Spinal cord (tissue), 10 donors: Measurements from ENCODE around the gene CNTRL. TPM values are rescaled to one million over a fixed set of nuclear protein-coding genes. Genes with fewer than 3 reads are reported as not detected.

Experiments
- DNase-seq, 6 donors: peaks; one replicate each; pipeline versions ENCODE4 v3.0.0 to v3.0.0-alpha.2; 2013 to 2015; ENCODE audit warnings: low spot score in 6 of 6, low read depth in 4 of 6
- H3K27ac ChIP-seq: one replicate; pipeline ENCODE4 v1.5.1; 2013; ENCODE audit warnings: low read depth, low read length, control low read depth
- H3K27me3 ChIP-seq: one replicate; pipeline ENCODE4 v1.6.1; 2013; ENCODE audit warnings: low read length; ENCODE audit not compliant: control insufficient read depth, insufficient read depth
- H3K36me3 ChIP-seq: one replicate; pipeline ENCODE4 v1.6.1; 2013; ENCODE audit warnings: low read length; ENCODE audit not compliant: control insufficient read depth, insufficient read depth
- H3K4me1 ChIP-seq: one replicate; pipeline ENCODE4 v1.6.1; 2013; ENCODE audit warnings: low read length; ENCODE audit not compliant: control insufficient read depth, insufficient read depth
- H3K4me3 ChIP-seq: one replicate; pipeline ENCODE4 v1.5.1; 2013; ENCODE audit warnings: low read depth, low read length, control low read depth
- H3K9me3 ChIP-seq: one replicate; pipeline ENCODE4 v1.6.1; 2013; ENCODE audit warnings: low read length; ENCODE audit not compliant: control insufficient read depth, insufficient read depth
- WGBS: methylation state at CpG from one replicate; pipeline ENCODE4 v1.1.5; 2013; ENCODE audit warnings: missing lambda C conversion rate; ENCODE audit not compliant: insufficient coverage; 5-methylcytosine and 5-hydroxymethylcytosine counted together
- polyA plus RNA-seq, 2 donors: library from polyadenylated mRNA; unstranded; fragments of 120-200 nt; gene quantifications; one replicate each; pipeline ENCODE4 v1.2.1, GENCODE V29; 2013; ENCODE audit not compliant: insufficient read length in 2 of 2
- total RNA-seq, 2 donors: library from RNA; depleted of rRNA in 1 of 2; stranded (reverse); fragments of 120-200 nt in 1 of 2; fragments of >200 nt in 1 of 2; gene quantifications; one replicate each; pipeline versions ENCODE4 v1.2.3 to v1.2.4, GENCODE V29; 2013 to 2014
- donor health status: healthy.

Gene CNTRL
- total and polyA plus RNA-seq, 4 donors, result 17.2 to 24.6 (median 20.6) TPM

GRCh38 chr9:121038804-121039203 is 36.0 kb upstream of the CNTRL start:
- Histone ChIP-seq H3K27me3 (no peaks in the 10 kb centered on the region), H3K4me1 (no peaks in the 10 kb centered on the region), H3K36me3 (no peaks in the 10 kb centered on the region), H3K27ac (no peak overlapping the region), H3K4me3 (no peak overlapping the region), H3K9me3 (no peaks in the 10 kb centered on the region)
- DNase-seq, result no peak

- Histone ChIP-seq H3K4me1 (no peaks in the 10 kb centered on the region), H3K4me3 (no peak overlapping the region), H3K27ac (no peak overlapping the region), H3K9me3 (no peaks in the 10 kb centered on the region), H3K27me3 (no peaks in the 10 kb centered on the region), H3K36me3 (no peaks in the 10 kb centered on the region)
- DNase-seq, result no peak
- 100% methylated on average over 1 of the region's 2 CpGs for WGBS
These were observed 26.6 kb upstream of the CNTRL start for GRCh38 chr9:121048175-121048574.

- no peak overlapping the region for H3K4me3 ChIP-seq
- H3K9me3 ChIP-seq, result no peaks in the 10 kb centered on the region
These were observed 26.1 kb upstream of the CNTRL start for GRCh38 chr9:121048618-121049017.

GRCh38 chr9:121050128-121050988 is 24.4 kb upstream of the CNTRL start, which contains the start of gene C5:
TSS of gene C5 (minus strand) at chr9:121050275. CDS start at chr9:121050246, 29 bp downstream.
- Histone ChIP-seq H3K27ac (no peak within 1 kb of the TSS), H3K27me3 (no peaks in the 10 kb centered on the region), H3K4me3 (no peak within 1 kb of the TSS), H3K36me3 (no peaks in the 10 kb centered on the region), H3K4me1 (no peaks in the 10 kb centered on the region), H3K9me3 (no peaks in the 10 kb centered on the region)
- DNase-seq, result no peak
- 100% methylated on average over 1 of the region's 6 CpGs for WGBS

More at GRCh38 chr9:121048618-121049017, 26.1 kb upstream of the CNTRL start:
- no peak for DNase-seq
- no peaks in the 10 kb centered on the region for H3K4me1 ChIP-seq
- no peaks in the 10 kb centered on the region for H3K27me3 ChIP-seq
- H3K27ac ChIP-seq, result no peak overlapping the region
- H3K36me3 ChIP-seq, result no peaks in the 10 kb centered on the region

- Histone ChIP-seq H3K27ac (no peak overlapping the region), H3K27me3 (no peaks in the 10 kb centered on the region), H3K36me3 (no peaks in the 10 kb centered on the region), H3K4me1 (no peaks in the 10 kb centered on the region), H3K9me3 (no peaks in the 10 kb centered on the region), H3K4me3 (no peak overlapping the region)
- 38% methylated on average over 3 of the region's 4 CpGs for WGBS
- DNase-seq, result no peak
These were observed 21.2 kb upstream of the CNTRL start for GRCh38 chr9:121053544-121053943.

GRCh38 chr9:121055642-121056143 is 19.1 kb upstream of the CNTRL start:
- Histone ChIP-seq H3K4me1 (no peaks in the 10 kb centered on the region), H3K9me3 (no peaks in the 10 kb centered on the region), H3K27ac (no peak overlapping the region), H3K36me3 (no peaks in the 10 kb centered on the region), H3K27me3 (no peaks in the 10 kb centered on the region), H3K4me3 (no peak overlapping the region)
- WGBS, result 71% methylated on average over 2 of the region's 2 CpGs
- no peak for DNase-seq

GRCh38 chr9:121057821-121058220 is 16.9 kb upstream of the CNTRL start:
- H3K36me3 ChIP-seq, result no peaks in the 10 kb centered on the region
- no peaks in the 10 kb centered on the region for H3K9me3 ChIP-seq
- H3K4me1 ChIP-seq, result no peaks in the 10 kb centered on the region
- no peaks in the 10 kb centered on the region for H3K27me3 ChIP-seq
- no peak overlapping the region for H3K27ac ChIP-seq
- peak in 1 of 6 donors; percentile 32 for DNase-seq
- WGBS, result 66% methylated on average over 3 of the region's 5 CpGs
- no peak overlapping the region for H3K4me3 ChIP-seq

GRCh38 chr9:121059513-121059912 is 15.2 kb upstream of the CNTRL start:
- Histone ChIP-seq H3K27ac (no peak overlapping the region), H3K27me3 (no peaks in the 10 kb centered on the region)
- WGBS, result 100% methylated on average over 4 of the region's 6 CpGs

GRCh38 chr9:121059998-121060636 is 14.6 kb upstream of the CNTRL start:
- H3K9me3 ChIP-seq, result no peaks in the 10 kb centered on the region
- WGBS, result 0% methylated on average over 3 of the region's 6 CpGs
- no peaks in the 10 kb centered on the region for H3K27me3 ChIP-seq
- H3K4me3 ChIP-seq, result no peak overlapping the region
- H3K4me1 ChIP-seq, result no peaks in the 10 kb centered on the region
- H3K36me3 ChIP-seq, result no peaks in the 10 kb centered on the region
- DNase-seq, result peak in 3 of 6 donors; percentile 65 to 94 (median 86)
- H3K27ac ChIP-seq, result no peak overlapping the region

More at GRCh38 chr9:121059513-121059912, 15.2 kb upstream of the CNTRL start:
- Histone ChIP-seq H3K4me1 (no peaks in the 10 kb centered on the region), H3K4me3 (no peak overlapping the region), H3K36me3 (no peaks in the 10 kb centered on the region), H3K9me3 (no peaks in the 10 kb centered on the region)
- no peak for DNase-seq
